K562 (cell line): Measurements from ENCODE around the gene SOHLH1. TPM values are rescaled to one million over a fixed set of nuclear protein-coding genes. Genes with fewer than 3 reads are reported as not detected.

Experiments used
- ATAC-seq: fragments of 200-7000 bp; cut with Tn5 transposase; 3 replicates; pipeline ENCODE4 v1.9.1; 2020; ENCODE audit warnings: moderate library complexity
- BruUV-seq: library from RNA; stranded (reverse); fragments of 400-500 nt; replicated peaks from 2 replicates; lab custom pipeline; 2021; lab: Mats Ljungman, UMichigan
- CTCF ChIA-PET: fragments of 300-600 bp; formaldehyde crosslinking; extraction: SDS; loops from one replicate; lab custom pipeline; 2021; ENCODE audit warnings: low intra/inter-chr PET ratio; lab: Yijun Ruan, JAX
- POLR2A ChIA-PET: fragments of 300-600, 350-650 bp; sonication (Branson Sonifier 250); formaldehyde crosslinking; extraction: SDS; loops from one replicate; lab custom pipeline; 2021; ENCODE audit warnings: antibody characterized with exemption, inconsistent platforms; lab: Yijun Ruan, JAX
- DNase-seq, 4 experiments: peaks; one replicate each; pipeline versions ENCODE4 v3.0.0 to v3.0.0-alpha.2; 2011 to 2018; ENCODE audit warnings: low spot score in 3 of 4, mixed read lengths in 3 of 4; ENCODE audit errors: extremely low read depth in 1 of 4
- FAIRE-seq: peaks from 2 replicates; lab custom pipeline; 2011; peaks lifted over from hg19 to GRCh38; lab: Jason Lieb, UNC
- H2AFZ ChIP-seq: 2 replicates; pipeline ENCODE4 v1.6.0; 2011; ENCODE audit warnings: low read depth, low read length, control low read depth, inconsistent platforms
- H3K27ac ChIP-seq: fragments of 200-600 bp; 3 replicates; pipeline ENCODE4 v1.8.0; 2011; ENCODE audit warnings: low read depth, mild to moderate bottlenecking, control low read depth, inconsistent platforms, low read length, moderate library complexity, mixed read lengths; ENCODE audit errors: extremely low read depth
- H3K27me3 ChIP-seq, 2 experiments: fragments of 300-600 bp in 1 of 2; 2 replicates in 1 of 2; 3 replicates in 1 of 2; pipeline versions ENCODE4 v1.6.0 to v1.8.0; 2011; ENCODE audit warnings: inconsistent platforms in 2 of 2, low read length in 2 of 2, mild to moderate bottlenecking in 1 of 2, mixed read lengths in 1 of 2, moderate library complexity in 1 of 2; ENCODE audit not compliant: control insufficient read depth in 2 of 2, insufficient read depth in 2 of 2
- H3K36me3 ChIP-seq: fragments of 300-600 bp; 3 replicates; pipeline ENCODE4 v1.8.0; 2011; ENCODE audit warnings: mild to moderate bottlenecking, low read length, inconsistent platforms; ENCODE audit not compliant: control insufficient read depth, insufficient read depth
- H3K4me1 ChIP-seq, 2 experiments: fragments of 200-600 bp in 1 of 2; replicated peaks in 1 of 2; 2 replicates in 1 of 2; 3 replicates in 1 of 2; pipeline versions ENCODE4 v1.5.1 to v1.8.0; 2011; ENCODE audit warnings: inconsistent platforms in 2 of 2, low read length in 2 of 2, mild to moderate bottlenecking in 1 of 2, mixed read lengths in 1 of 2, moderate library complexity in 1 of 2; ENCODE audit not compliant: control insufficient read depth in 2 of 2, insufficient read depth in 2 of 2
- H3K4me2 ChIP-seq: 2 replicates; pipeline ENCODE4 v1.6.1; 2011; ENCODE audit warnings: low read length, control low read depth, inconsistent platforms, mixed read lengths; ENCODE audit not compliant: insufficient read depth
- H3K4me3 ChIP-seq: fragments of 200-600 bp; sonication (generic), shearing (Covaris generic); 2 replicates; pipeline ENCODE4 v1.5.1; 2016; ENCODE audit warnings: control low read depth, inconsistent platforms
- H3K79me2 ChIP-seq: fragments of 200-600 bp; 3 replicates; pipeline ENCODE4 v1.8.0; 2011; ENCODE audit warnings: low read length, inconsistent platforms; ENCODE audit not compliant: control insufficient read depth, insufficient read depth
- H3K9ac ChIP-seq, 2 experiments: 2 replicates each; pipeline versions ENCODE4 v1.6.0 to v1.6.1; 2011; ENCODE audit warnings: low read depth in 2 of 2, low read length in 2 of 2, control low read depth in 1 of 2, inconsistent platforms in 1 of 2, mild to moderate bottlenecking in 1 of 2, mixed read lengths in 1 of 2; ENCODE audit not compliant: insufficient read depth in 1 of 2
- H3K9me1 ChIP-seq: one replicate; pipeline ENCODE4 v1.6.0; 2011; ENCODE audit warnings: inconsistent platforms, mild to moderate bottlenecking, low read length, moderate library complexity; ENCODE audit not compliant: control insufficient read depth, insufficient read depth
- H3K9me3 ChIP-seq: replicated peaks from 2 replicates; pipeline ENCODE4 v1.5.1; 2011; ENCODE audit warnings: low read depth, low read length, inconsistent platforms; ENCODE audit not compliant: control insufficient read depth, insufficient read depth
- H4K20me1 ChIP-seq: replicated peaks from 2 replicates; pipeline ENCODE4 v1.6.1; 2011; ENCODE audit warnings: low read length, inconsistent platforms, mixed read lengths; ENCODE audit not compliant: control insufficient read depth, insufficient read depth
- BMI1 ChIP-seq: fragments of 150-350 bp; IDR thresholded peaks from 2 replicates; pipeline ENCODE4 v1.6.1; 2014; ENCODE audit warnings: low read length
- PRMT5 ChIP-seq: sonication (generic); formaldehyde crosslinking; IDR thresholded peaks from 2 replicates; pipeline ENCODE4 v1.5.0; 2020; ENCODE audit warnings: missing genetic modification reagents
- ZFP36 ChIP-seq: fragments of 150-350 bp; IDR thresholded peaks from 2 replicates; pipeline ENCODE4 v1.6.1; 2018; ENCODE audit warnings: low read length, low read depth; ENCODE audit not compliant: partially characterized antibody
- WGBS: fragments of 100-300 bp; shearing (Covaris generic); methylation state at CpG from one replicate; pipeline ENCODE4 v1.1.6; 2016; ENCODE audit warnings: low coverage, mixed read lengths; ENCODE audit not compliant: insufficient coverage; ENCODE audit errors: missing lambda C conversion rate; 5-methylcytosine and 5-hydroxymethylcytosine counted together
- in situ Hi-C: fragments of 300-500 bp; cut with MboI; formaldehyde crosslinking; loops from 4 replicates; pipeline ENCODE4 v1.15.0; 2018; ENCODE audit warnings: inconsistent platforms, mixed read lengths
- intact Hi-C: fragments of 100-400 bp; cut with micrococcal nuclease; formaldehyde crosslinking; loops from 2 replicates; pipeline ENCODE4 v1.14.2; 2022
- polyA plus RNA-seq, 8 experiments: library from polyadenylated mRNA; depleted of rRNA in 4 of 8; stranded (reverse) in 5 of 8; unstranded in 3 of 8; fragments of >200 nt; fragmentation: Nextera tagmentation in 2 of 8; fragmentation: Illumina TruSeq in 1 of 8; extraction: Ambion mirVana in 2 of 8; extraction: Trizol in 1 of 8; gene quantifications; 2 replicates each; pipeline versions ENCODE4 v1.2.1 to v1.2.3, GENCODE V29; 2011 to 2014; ENCODE audit warnings: inconsistent platforms in 1 of 8, missing spikeins in 1 of 8
- total RNA-seq, 7 experiments: library from RNA; depleted of rRNA in 6 of 7; stranded (reverse); fragments of >200 nt in 6 of 7; fragmentation: Illumina TruSeq in 2 of 7; extraction: Trizol in 2 of 7; gene quantifications; 2 replicates each; pipeline versions ENCODE4 v1.2.1 to v1.2.3, GENCODE V29; 2011 to 2021; ENCODE audit warnings: low replicate concordance in 1 of 7

SOHLH1 gene
- total and polyA plus RNA-seq, 9 of the 15 experiments (the other 6 are each of a cell fraction or from before 2014, with no cell fraction given), result 0.17 to 0.41 (median 0.29) TPM; not detected in 6

- H2AFZ ChIP-seq, result no peak overlapping the region
- WGBS, result 2% methylated on average over 15 of the region's 16 CpGs
- H3K27me3 ChIP-seq, result peaks cover 0 to 45% of the 10 kb centered on the region in 2 experiments; a peak in 3 of 5 replicates
- H4K20me1 ChIP-seq, result peaks cover 8% of the 10 kb centered on the region; the same call in 1 of the 2 replicates
- ATAC-seq, result peak; percentile 24; the same call in 2 of the 3 replicates
- H3K9ac ChIP-seq, result no peak overlapping the region
- H3K4me1 ChIP-seq, result peaks cover 0 to 33% of the 10 kb centered on the region in 2 experiments; a peak in 1 of 5 replicates
- BruUV-seq, result no TSS peak
- H3K4me2 ChIP-seq, result no peak overlapping the region
- CTCF ChIA-PET, result no interaction called here
- DNase-seq, result no peak
- no peaks in the 10 kb centered on the region for H3K9me1 ChIP-seq
- H3K36me3 ChIP-seq, result no peaks in the 10 kb centered on the region
- H3K27ac ChIP-seq, result no peak overlapping the region
- no peak for TF ChIP-seq PRMT5 (CRISPR knock-in tag)
- TF ChIP-seq ZFP36, result peak; percentile 94
- no peak for TF ChIP-seq BMI1
- TF ChIP-seq, all 486 proteins: peak for 1
- Histone ChIP-seq H3K9me3 (no peaks in the 10 kb centered on the region), H3K79me2 (no peaks in the 10 kb centered on the region), H3K4me3 (no peak overlapping the region)
- in situ Hi-C loops, result no loop called here
- POLR2A ChIA-PET, result interaction anchor here (0.5 to 1.0 kb wide), 5 partner anchors 12 to 81 kb away, joined by 3 to 5 read pairs (median 3); no protein-coding TSS in a partner anchor
- no peak for FAIRE-seq
- intact Hi-C loops, result no loop called here
Measured at GRCh38 chr9:135737840-135738521, 38.7 kb upstream of the SOHLH1 start.
